Transverse colon (tissue), 4 donors: ENCODE data around the gene RABGAP1L. TPM values are rescaled to one million over a fixed set of nuclear protein-coding genes. Genes with fewer than 3 reads are reported as not detected.

Experiments
- DNase-seq: peaks from one replicate; pipeline ENCODE4 v3.0.0-alpha.2; 2019
- H3K27ac ChIP-seq, 4 donors: fragments of 200-600 bp; sonication (generic); 2 replicates each; pipeline ENCODE4 v1.5.1; 2016 to 2018; ENCODE audit warnings: inconsistent platforms in 4 of 4
- H3K27me3 ChIP-seq: fragments of 200-600 bp; sonication (generic); 2 replicates; pipeline ENCODE4 v1.5.1; 2017; ENCODE audit warnings: inconsistent platforms
- H3K36me3 ChIP-seq, 4 donors: fragments of 200-600 bp; sonication (generic); 2 replicates each; pipeline ENCODE4 v1.5.1; 2017 to 2019; ENCODE audit warnings: inconsistent platforms in 4 of 4
- H3K4me1 ChIP-seq, 4 donors: fragments of 200-600 bp; sonication (generic); 2 replicates each; pipeline ENCODE4 v1.5.1; 2017 to 2020; ENCODE audit warnings: inconsistent platforms in 4 of 4
- H3K4me3 ChIP-seq, 4 donors: fragments of 200-600 bp; sonication (generic); 1 replicate in 1 of 4; 2 replicates in 3 of 4; pipeline versions ENCODE4 v1.5.1 to v1.6.1; 2017 to 2019; ENCODE audit warnings: inconsistent platforms in 4 of 4
- H3K9me3 ChIP-seq, 2 donors: fragments of 200-600 bp; sonication (generic); 2 replicates each; pipeline ENCODE4 v1.5.1; 2017 to 2019; ENCODE audit warnings: inconsistent platforms in 2 of 2
- EP300 ChIP-seq: sonication (generic); formaldehyde crosslinking; IDR thresholded peaks from one replicate; pipeline ENCODE4 v1.6.1; 2017; ENCODE audit warnings: antibody characterized with exemption, low read depth
- POLR2A ChIP-seq: fragments of 450-650 bp; IDR thresholded peaks from one replicate; pipeline ENCODE4 v1.6.1; 2016; ENCODE audit warnings: antibody characterized with exemption, mild to moderate bottlenecking, moderate library complexity
- POLR2AphosphoS5 ChIP-seq, 3 donors: sonication (generic); formaldehyde crosslinking; IDR thresholded peaks; one replicate each; pipeline ENCODE4 v1.6.1; 2016; ENCODE audit warnings: antibody characterized with exemption in 3 of 3
- WGBS, 2 donors: methylation state at CpG; one replicate each; pipeline ENCODE4 v1.1.5; 2018; ENCODE audit warnings: low coverage in 1 of 2; 5-methylcytosine and 5-hydroxymethylcytosine counted together
- in situ Hi-C, 4 donors: fragments of 200-750 bp; cut with MboI; loops; one replicate each; pipeline versions ENCODE4 v1.15.0 to v1.15.1; 2017; ENCODE audit warnings: low sequenced_read_pairs in 3 of 4, low pct_ligation_motif_present in 1 of 4, low pct_unique_long_range_greater_than_20kb in 1 of 4
- intact Hi-C: fragments of 100-400 bp; cut with DNase I; formaldehyde crosslinking; loops from one replicate; pipeline ENCODE4 v1.15.1; 2023; ENCODE audit warnings: low total_unique reads
- total RNA-seq, 4 donors: library from RNA; depleted of rRNA; stranded (reverse); fragments of >200 nt; gene quantifications; one replicate each; pipeline ENCODE4 v1.1.0, GENCODE V29; 2016
- TF ChIP-seq, protein P1 (sequence below), 5 experiments: fragments of 200-600 bp in 3 of 5; fragments of 450-650 bp in 2 of 5; sonication (generic) in 3 of 5; IDR thresholded peaks; 1 replicate in 2 of 5; 2 replicates in 3 of 5; pipeline ENCODE4 v1.5.1; 2016 to 2017; ENCODE audit warnings: antibody characterized with exemption in 5 of 5, inconsistent platforms in 3 of 5, mild to moderate bottlenecking in 2 of 5, moderate library complexity in 1 of 5

Gene RABGAP1L
- total RNA-seq, 4 donors from 2014 or later: 68.9 to 127 (median 99.9) TPM

- WGBS, 2 donors: 28 to 53% methylated on average over 2 of the region's 2 CpGs
- intact Hi-C loops: no loop called here
- H3K4me1 ChIP-seq: no peaks in the 10 kb centered on the region
- H3K27ac ChIP-seq: no peak overlapping the region
- H3K27me3 ChIP-seq: no peaks in the 10 kb centered on the region
- H3K9me3 ChIP-seq: no peaks in the 10 kb centered on the region
- no peak for DNase-seq
- in situ Hi-C loops: no loop called here
- no peaks in the 10 kb centered on the region for H3K36me3 ChIP-seq
- TF ChIP-seq EP300 (no peak), POLR2A (no peak), POLR2AphosphoS5 (IDR thresholded peaks at IDR 0.05) (no peak)
- TF ChIP-seq, protein P1, sequence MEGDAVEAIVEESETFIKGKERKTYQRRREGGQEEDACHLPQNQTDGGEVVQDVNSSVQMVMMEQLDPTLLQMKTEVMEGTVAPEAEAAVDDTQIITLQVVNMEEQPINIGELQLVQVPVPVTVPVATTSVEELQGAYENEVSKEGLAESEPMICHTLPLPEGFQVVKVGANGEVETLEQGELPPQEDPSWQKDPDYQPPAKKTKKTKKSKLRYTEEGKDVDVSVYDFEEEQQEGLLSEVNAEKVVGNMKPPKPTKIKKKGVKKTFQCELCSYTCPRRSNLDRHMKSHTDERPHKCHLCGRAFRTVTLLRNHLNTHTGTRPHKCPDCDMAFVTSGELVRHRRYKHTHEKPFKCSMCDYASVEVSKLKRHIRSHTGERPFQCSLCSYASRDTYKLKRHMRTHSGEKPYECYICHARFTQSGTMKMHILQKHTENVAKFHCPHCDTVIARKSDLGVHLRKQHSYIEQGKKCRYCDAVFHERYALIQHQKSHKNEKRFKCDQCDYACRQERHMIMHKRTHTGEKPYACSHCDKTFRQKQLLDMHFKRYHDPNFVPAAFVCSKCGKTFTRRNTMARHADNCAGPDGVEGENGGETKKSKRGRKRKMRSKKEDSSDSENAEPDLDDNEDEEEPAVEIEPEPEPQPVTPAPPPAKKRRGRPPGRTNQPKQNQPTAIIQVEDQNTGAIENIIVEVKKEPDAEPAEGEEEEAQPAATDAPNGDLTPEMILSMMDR (IDR thresholded peaks at IDR 0.05): no peak
- H3K4me3 ChIP-seq: no peak overlapping the region
These were observed 632.5 kb downstream of the RABGAP1L start for GRCh38 chr1:174791863-174792262.

GRCh38 chr1:174794861-174795260 is 635.5 kb downstream of the RABGAP1L start:
- DNase-seq: no peak
- no peak overlapping the region for H3K27ac ChIP-seq
- no peak overlapping the region for H3K4me3 ChIP-seq
- 92% methylated on average over 1 of the region's 1 CpG; no CpG with 5 or more reads in 1 of the 2 donors for WGBS, 2 donors
- TF ChIP-seq POLR2A (no peak), EP300 (no peak), POLR2AphosphoS5 (IDR thresholded peaks at IDR 0.05) (no peak)
- TF ChIP-seq, protein P1 (IDR thresholded peaks at IDR 0.05): no peak
- peaks cover 0 to 7% (median 4%) of the 10 kb centered on the region in 4 donors for H3K4me1 ChIP-seq
- no peaks in the 10 kb centered on the region for H3K27me3 ChIP-seq
- H3K9me3 ChIP-seq: no peaks in the 10 kb centered on the region
- no peaks in the 10 kb centered on the region for H3K36me3 ChIP-seq
- in situ Hi-C loops: no loop called here
- intact Hi-C loops: no loop called here

DNA sequence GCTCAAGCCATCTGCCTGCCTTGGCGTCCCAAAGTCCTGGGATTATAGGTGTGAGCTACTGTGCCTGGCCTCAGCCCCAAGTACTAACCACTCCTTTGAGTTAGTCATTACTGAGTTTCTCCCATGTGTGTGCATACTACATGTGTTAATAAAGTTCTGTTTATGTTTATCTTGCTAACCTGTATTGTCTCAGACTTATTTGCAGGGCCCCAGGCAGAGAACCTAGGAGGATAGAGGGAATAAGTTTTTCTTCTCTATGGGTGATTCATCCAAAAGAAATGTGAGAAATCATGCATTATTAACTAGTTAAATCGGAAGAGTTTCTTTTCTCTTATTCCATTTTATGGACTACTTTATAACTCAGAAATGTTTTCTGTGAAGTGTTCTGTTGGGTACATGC is 636.5 kb downstream of the RABGAP1L start:
- Histone ChIP-seq H3K4me1 (peaks cover 6 to 12% (median 7%) of the 10 kb centered on the region in 4 donors), H3K9me3 (no peaks in the 10 kb centered on the region), H3K27ac (no peak overlapping the region), H3K36me3 (no peaks in the 10 kb centered on the region), H3K4me3 (no peak overlapping the region), H3K27me3 (no peaks in the 10 kb centered on the region)
- no peak for TF ChIP-seq POLR2AphosphoS5 (IDR thresholded peaks at IDR 0.05)
- TF ChIP-seq POLR2A: no peak
- TF ChIP-seq, protein P1 (IDR thresholded peaks at IDR 0.05): no peak
- TF ChIP-seq EP300: no peak
- intact Hi-C loops (no loop called here), in situ Hi-C loops (no loop called here)
- 99 to 100% methylated on average over 2 of the region's 2 CpGs for WGBS, 2 donors
- DNase-seq: no peak

DNA sequence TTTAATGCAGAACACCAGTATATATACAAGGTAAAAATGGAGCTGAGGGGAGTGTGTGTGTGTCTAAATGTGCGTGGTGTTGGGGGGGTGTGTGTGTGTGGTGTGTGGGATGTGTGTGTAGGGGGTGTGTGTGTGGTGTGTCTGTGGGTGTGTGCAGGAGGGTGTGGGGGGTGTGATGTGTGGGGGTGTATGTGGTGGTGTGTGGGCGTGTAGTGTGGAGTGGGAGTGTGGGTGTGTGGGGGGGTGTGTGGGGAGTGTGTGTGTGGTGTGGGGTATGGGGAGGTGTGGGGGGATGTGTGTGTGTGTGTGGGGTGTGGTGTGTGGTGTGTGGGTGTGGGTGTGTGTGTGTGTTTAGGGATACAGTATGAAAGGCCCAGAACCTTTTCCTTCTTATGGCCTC is 638.1 kb downstream of the RABGAP1L start:
- no peak for DNase-seq
- 93 to 100% methylated on average over 1 to 2 of the region's 2 CpGs for WGBS, 2 donors
- no peak overlapping the region for H3K4me3 ChIP-seq
- no peak overlapping the region for H3K27ac ChIP-seq
- no peak for TF ChIP-seq POLR2AphosphoS5 (IDR thresholded peaks at IDR 0.05)
- TF ChIP-seq, protein P1 (IDR thresholded peaks at IDR 0.05): no peak
- TF ChIP-seq EP300: no peak
- no peak for TF ChIP-seq POLR2A
- no peaks in the 10 kb centered on the region for H3K27me3 ChIP-seq
- peaks cover 6 to 18% (median 8%) of the 10 kb centered on the region in 4 donors for H3K4me1 ChIP-seq
- no peaks in the 10 kb centered on the region for H3K9me3 ChIP-seq
- intact Hi-C loops (no loop called here), in situ Hi-C loops (no loop called here)
- no peaks in the 10 kb centered on the region for H3K36me3 ChIP-seq
